NCI-H446 treated with DMSO at 0.1 percent for 48 hours (cell line): ENCODE measurements around the gene PPP1R13B.

Source experiments
- DNase-seq: peaks from one replicate; lab custom pipeline; 2025; lab: John Stamatoyannopoulos, UW

PPP1R13B gene

GRCh38 chr14:103712633-103713247 lies 134.6 kb downstream of the PPP1R13B start:
- no peak for DNase-seq

- DNase-seq = peak; percentile 81
Observed at GRCh38 chr14:103711516-103712431, 135.6 kb downstream of the PPP1R13B start.

GRCh38 chr14:103710771-103711377 lies 136.5 kb downstream of the PPP1R13B start:
- no peak for DNase-seq

GRCh38 chr14:103709814-103710213 lies 137.6 kb downstream of the PPP1R13B start:
- DNase-seq = no peak

GRCh38 chr14:103708750-103709187 lies 138.6 kb downstream of the PPP1R13B start:
- no peak for DNase-seq

- no peak for DNase-seq
Observed at GRCh38 chr14:103707329-103708263, 139.8 kb downstream of the PPP1R13B start.

- no peak for DNase-seq
Observed at GRCh38 chr14:103706551-103707328, 140.6 kb downstream of the PPP1R13B start.

- DNase-seq = no peak
Observed at GRCh38 chr14:103705504-103706284, 141.7 kb downstream of the PPP1R13B start.

- no peak for DNase-seq
Observed at GRCh38 chr14:103705118-103705503, 142.3 kb downstream of the PPP1R13B start.

- DNase-seq = no peak
Observed at GRCh38 chr14:103704708-103705107, 142.7 kb downstream of the PPP1R13B start.

GRCh38 chr14:103703433-103704385 lies 143.7 kb downstream of the PPP1R13B start:
- no peak for DNase-seq

- peak; percentile 80 for DNase-seq
Observed at GRCh38 chr14:103702497-103703432, 144.6 kb downstream of the PPP1R13B start.

- DNase-seq = no peak
Observed at GRCh38 chr14:103702095-103702494, 145.3 kb downstream of the PPP1R13B start.

- DNase-seq = no peak
Observed at GRCh38 chr14:103700753-103701490, 146.5 kb downstream of the PPP1R13B start.

GRCh38 chr14:103699901-103700752 lies 147.2 kb downstream of the PPP1R13B start:
- DNase-seq = no peak

GRCh38 chr14:103699261-103699661 lies 148.1 kb downstream of the PPP1R13B start:
- no peak for DNase-seq
